GM12878 (cell line): Measurements from ENCODE around the gene TRAPPC6A. TPM values are rescaled to one million over a fixed set of nuclear protein-coding genes. Genes with fewer than 3 reads are reported as not detected.
A peak's percentile ranks its signal among the peaks of the same experiment; 100 is the strongest.

Experiments
- ATAC-seq: fragments of 200-7000 bp; cut with Tn5 transposase; 3 replicates; pipeline ENCODE4 v1.9.1; 2020; ENCODE audit warnings: mild to moderate bottlenecking, moderate library complexity
- BruUV-seq: library from RNA; stranded (reverse); fragments of 400-500 nt; replicated peaks from 2 replicates; lab custom pipeline; 2021; lab: Mats Ljungman, UMichigan
- CTCF ChIA-PET: fragments of 300-600 bp; sonication (Branson Sonifier 250); formaldehyde crosslinking; extraction: SDS; loops from one replicate; lab custom pipeline; 2021; ENCODE audit warnings: inconsistent platforms; lab: Yijun Ruan, JAX
- POLR2A ChIA-PET: fragments of 350-600 bp; formaldehyde crosslinking; extraction: SDS; loops from one replicate; lab custom pipeline; 2021; ENCODE audit warnings: inconsistent platforms; lab: Charles Lee
- RAD21 ChIA-PET: fragments of 300-600 bp; sonication (Branson Sonifier 250); formaldehyde crosslinking; loops from one replicate; lab custom pipeline; 2023; ENCODE audit warnings: antibody characterized with exemption; ENCODE audit not compliant: unreplicated experiment; lab: Charles Lee
- SMC1A ChIA-PET: fragments of 300-600 bp; sonication (Branson Sonifier 250); formaldehyde crosslinking; loops from one replicate; lab custom pipeline; 2023; ENCODE audit not compliant: unreplicated experiment, uncharacterized antibody; lab: Charles Lee
- DNase-seq: peaks from one replicate; pipeline ENCODE4 v3.0.0-alpha.2; 2011; ENCODE audit warnings: low read depth, low spot score
- FAIRE-seq: peaks from 3 replicates; lab custom pipeline; 2011; peaks lifted over from hg19 to GRCh38; lab: Jason Lieb, UNC
- H2AFZ ChIP-seq: 2 replicates; pipeline ENCODE4 v1.6.0; 2011; ENCODE audit warnings: low read depth, low read length, control low read depth; ENCODE audit not compliant: control insufficient read depth
- H3K27ac ChIP-seq: 2 replicates; pipeline ENCODE4 v1.5.1; 2011; ENCODE audit warnings: control low read depth; ENCODE audit not compliant: control insufficient read depth, insufficient read depth
- H3K27me3 ChIP-seq, 2 experiments: replicated peaks in 1 of 2; 2 replicates each; pipeline versions ENCODE4 v1.6.0 to v1.6.1; 2011; ENCODE audit warnings: low read length in 1 of 2; ENCODE audit not compliant: control insufficient read depth in 2 of 2, insufficient read depth in 2 of 2
- H3K36me3 ChIP-seq, 2 experiments: 2 replicates each; pipeline ENCODE4 v1.5.1; 2011; ENCODE audit warnings: low read length in 1 of 2; ENCODE audit not compliant: control insufficient read depth in 2 of 2, insufficient read depth in 2 of 2
- H3K4me1 ChIP-seq: 2 replicates; pipeline ENCODE4 v1.6.1; 2011; ENCODE audit warnings: mild to moderate bottlenecking, low read length, moderate library complexity, mixed read lengths; ENCODE audit not compliant: control insufficient read depth, insufficient read depth
- H3K4me2 ChIP-seq: 2 replicates; pipeline ENCODE4 v1.6.0; 2011; ENCODE audit warnings: control low read depth; ENCODE audit not compliant: control insufficient read depth, insufficient read depth
- H3K4me3 ChIP-seq: fragments of 200-600 bp; sonication (generic); 2 replicates; pipeline ENCODE4 v1.5.1; 2016
- H3K79me2 ChIP-seq: 2 replicates; pipeline ENCODE4 v1.6.0; 2011; ENCODE audit warnings: low read length; ENCODE audit not compliant: control insufficient read depth, insufficient read depth
- H3K9ac ChIP-seq: 2 replicates; pipeline ENCODE4 v1.8.0; 2011; ENCODE audit warnings: low read length, control low read depth, mixed read lengths; ENCODE audit not compliant: control insufficient read depth, insufficient read depth
- H3K9me3 ChIP-seq: replicated peaks from 3 replicates; pipeline ENCODE4 v1.5.1; 2011; ENCODE audit warnings: mild to moderate bottlenecking, low read length; ENCODE audit not compliant: control insufficient read depth, insufficient read depth
- H4K20me1 ChIP-seq: 2 replicates; pipeline ENCODE4 v1.6.0; 2011; ENCODE audit not compliant: control insufficient read depth, insufficient read depth
- CHD2 ChIP-seq: IDR thresholded peaks from 2 replicates; pipeline ENCODE4 v1.6.1; 2011; ENCODE audit warnings: low read depth, low read length, improper control_type of control experiment, borderline replicate concordance
- FOXM1 ChIP-seq: IDR thresholded peaks from 2 replicates; pipeline ENCODE4 v1.6.1; 2012; ENCODE audit warnings: low read depth, mild to moderate bottlenecking, inconsistent platforms, low read length, moderate library complexity
- LARP7 ChIP-seq: fragments of 450-650 bp; IDR thresholded peaks from 2 replicates; pipeline ENCODE4 v1.6.1; 2017; ENCODE audit warnings: mild to moderate bottlenecking
- MEF2B ChIP-seq: fragments of 450-650 bp; IDR thresholded peaks from 2 replicates; pipeline ENCODE4 v1.6.1; 2018; ENCODE audit warnings: mild to moderate bottlenecking, moderate library complexity; ENCODE audit not compliant: partially characterized antibody, poor library complexity, severe bottlenecking
- SMARCA5 ChIP-seq: fragments of 450-650 bp; IDR thresholded peaks from 2 replicates; pipeline ENCODE4 v1.6.1; 2017; ENCODE audit warnings: mild to moderate bottlenecking
- WGBS: methylation state at CpG from one replicate; pipeline ENCODE4 v1.1.6; 2016; ENCODE audit warnings: low lambda C conversion rate; ENCODE audit not compliant: insufficient replicate concordance, insufficient coverage; ENCODE audit errors: missing lambda C conversion rate; 5-methylcytosine and 5-hydroxymethylcytosine counted together
- in situ Hi-C: fragments of 300-500 bp; cut with MboI; formaldehyde crosslinking; loops from 9 replicates; pipeline ENCODE4 v1.14.3; 2018; ENCODE audit warnings: mixed read lengths
- intact Hi-C: fragments of 100-400 bp; cut with micrococcal nuclease; formaldehyde crosslinking; loops from one replicate; pipeline ENCODE4 v1.14.2; 2022; ENCODE audit not compliant: unreplicated experiment
- polyA plus RNA-seq, 11 experiments: library from polyadenylated mRNA; depleted of rRNA in 4 of 11; unstranded in 6 of 11; stranded (reverse) in 5 of 11; fragments of >200 nt; fragmentation: Nextera tagmentation in 4 of 11; fragmentation: Illumina TruSeq in 1 of 11; extraction: Ambion mirVana in 4 of 11; extraction: Trizol in 1 of 11; gene quantifications; 1 replicate in 1 of 11; 2 replicates in 10 of 11; pipeline versions ENCODE4 v1.2.1 to v1.2.3, GENCODE V29; 2011 to 2016; ENCODE audit warnings: inconsistent platforms in 2 of 11, missing spikeins in 2 of 11, low read depth in 1 of 11
- total RNA-seq, 4 experiments: library from RNA; depleted of rRNA in 3 of 4; stranded (reverse); fragments of >200 nt in 3 of 4; fragmentation: Illumina TruSeq in 1 of 4; extraction: Trizol in 1 of 4; gene quantifications; 2 replicates each; pipeline versions ENCODE4 v1.2.1 to v1.2.3, GENCODE V29; 2013 to 2021
- TF ChIP-seq, protein P1 (sequence below): IDR thresholded peaks from 2 replicates; pipeline ENCODE4 v1.6.1; 2012; ENCODE audit warnings: low read depth, low read length, improper control_type of control experiment

Gene TRAPPC6A
- total and polyA plus RNA-seq, 10 of the 15 experiments (the other 5 are each of a cell fraction or from before 2014, with no cell fraction given), result 1.8 to 83.9 (median 35.8) TPM

DNA sequence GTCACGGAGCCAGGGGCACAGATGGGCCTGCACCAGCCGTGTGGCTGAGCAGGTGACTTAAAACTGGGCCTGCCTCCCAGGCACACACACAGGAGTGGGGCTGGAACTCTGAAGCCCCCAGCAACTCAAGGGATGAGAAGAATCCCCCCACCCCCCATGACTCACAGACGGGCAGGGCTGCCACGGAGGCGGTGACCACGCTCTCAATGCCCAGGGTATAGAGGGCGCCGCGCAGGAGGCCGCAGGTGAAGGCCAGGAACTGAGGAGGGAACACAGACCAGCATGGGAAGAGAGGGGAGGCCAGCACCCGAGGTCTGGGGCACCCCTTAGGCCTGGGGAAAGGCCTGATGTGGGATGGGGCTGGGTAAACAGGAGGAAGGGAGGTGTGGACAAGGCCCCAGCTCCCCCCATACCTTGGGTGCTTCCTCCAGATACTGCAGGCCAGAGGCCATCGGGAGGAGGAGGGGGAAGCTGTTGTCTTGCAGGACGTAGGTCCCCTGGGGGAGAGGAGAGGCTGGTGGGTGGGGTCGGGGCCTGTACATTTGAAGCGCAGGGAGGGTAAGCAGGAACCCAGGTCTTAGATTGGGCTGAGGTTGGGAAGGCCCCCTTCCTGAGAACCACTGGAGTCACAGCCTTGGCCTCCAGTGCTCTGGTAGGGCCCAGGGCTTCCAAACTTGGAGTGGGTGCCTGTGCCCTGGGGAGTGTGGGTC, 14.1 kb downstream of the TRAPPC6A start:
- Histone ChIP-seq H3K79me2 (no peaks in the 10 kb centered on the region), H3K4me3 (no peak overlapping the region), H4K20me1 (no peaks in the 10 kb centered on the region), H3K9me3 (no peaks in the 10 kb centered on the region), H2AFZ (peak overlapping the region; percentile 67), H3K27me3 (no peaks in the 10 kb centered on the region; a peak in 1 of 4 replicates), H3K36me3 (no peaks in the 10 kb centered on the region), H3K4me1 (peaks cover 18% of the 10 kb centered on the region), H3K27ac (peak overlapping the region; percentile 64), H3K4me2 (peak overlapping the region; percentile 12), H3K9ac (peak overlapping the region; percentile 48)
- 75% methylated on average over 14 of the region's 15 CpGs for WGBS
- intact Hi-C loops, result loop anchor here (1.0 kb wide), 1 partner anchor 27 kb away; no protein-coding TSS in a partner anchor
- FAIRE-seq (no peak), DNase-seq (no peak), ATAC-seq (no peak)
- in situ Hi-C loops, result no loop called here
- TF ChIP-seq CHD2 (0 out of 2 replicates have a peak, but pooled peaks have one; percentile 3), SMARCA5 (peak; percentile 28; the same call in 1 of the 2 replicates), MEF2B (peak; percentile 44), FOXM1 (no peak), LARP7 (0 out of 2 replicates have a peak, but pooled peaks have one; percentile 27)
- TF ChIP-seq, protein P1, sequence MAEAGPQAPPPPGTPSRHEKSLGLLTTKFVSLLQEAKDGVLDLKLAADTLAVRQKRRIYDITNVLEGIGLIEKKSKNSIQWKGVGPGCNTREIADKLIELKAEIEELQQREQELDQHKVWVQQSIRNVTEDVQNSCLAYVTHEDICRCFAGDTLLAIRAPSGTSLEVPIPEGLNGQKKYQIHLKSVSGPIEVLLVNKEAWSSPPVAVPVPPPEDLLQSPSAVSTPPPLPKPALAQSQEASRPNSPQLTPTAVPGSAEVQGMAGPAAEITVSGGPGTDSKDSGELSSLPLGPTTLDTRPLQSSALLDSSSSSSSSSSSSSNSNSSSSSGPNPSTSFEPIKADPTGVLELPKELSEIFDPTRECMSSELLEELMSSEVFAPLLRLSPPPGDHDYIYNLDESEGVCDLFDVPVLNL, result no peak
- ChIA-PET SMC1A (interaction anchor here (0.8 to 2.6 kb wide), 9 partner anchors 14 to 206 kb away, joined by 3 to 17 read pairs (median 4); partner anchors contain the start of genes BLOC1S3, PPP1R37 and TRAPPC6A), RAD21 (interaction anchor here (1.1 to 2.8 kb wide), 8 partner anchors 11 to 147 kb away, joined by 3 to 19 read pairs (median 8); partner anchors contain the start of genes BLOC1S3, PPP1R37 and TRAPPC6A), POLR2A (interaction anchor here (0.5 to 3.0 kb wide), 6 partner anchors 10 to 125 kb away, joined by 3 to 26 read pairs (median 5); partner anchors contain the start of genes BLOC1S3 and TRAPPC6A), CTCF (interaction anchor here (0.6 to 1.9 kb wide), 11 partner anchors 14 to 162 kb away, joined by 3 to 18 read pairs (median 4); partner anchors contain the start of genes BLOC1S3 and TRAPPC6A)
- BruUV-seq, result no TSS peak
